ENCODE results near the gene EHD2.
"Not testable (repeated sequence)": the region's sequence is repeated elsewhere in the genome, so short reads cannot be mapped to it uniquely, and the experiment has no call there.

DNA sequence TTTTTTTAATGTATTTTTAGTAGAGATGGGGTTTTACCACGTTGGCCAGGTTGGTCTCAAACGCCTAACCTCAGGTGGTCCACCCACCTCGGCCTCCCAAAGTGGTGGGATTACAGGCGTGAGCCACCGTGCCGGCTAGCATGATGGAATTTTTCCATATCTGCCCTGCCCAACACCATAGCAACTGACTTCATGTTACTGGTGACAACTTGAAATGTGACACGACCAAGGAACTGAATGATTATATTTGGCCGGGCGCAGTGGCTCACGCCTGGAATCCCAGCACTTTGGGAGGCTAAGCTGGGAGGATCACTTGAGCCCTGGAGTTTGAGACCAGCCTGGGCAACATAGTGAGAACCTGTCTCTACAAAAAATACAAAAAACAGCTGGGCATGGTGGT, 74.1 kb downstream of the EHD2 start:
- TF ChIP-seq, protein P1, sequence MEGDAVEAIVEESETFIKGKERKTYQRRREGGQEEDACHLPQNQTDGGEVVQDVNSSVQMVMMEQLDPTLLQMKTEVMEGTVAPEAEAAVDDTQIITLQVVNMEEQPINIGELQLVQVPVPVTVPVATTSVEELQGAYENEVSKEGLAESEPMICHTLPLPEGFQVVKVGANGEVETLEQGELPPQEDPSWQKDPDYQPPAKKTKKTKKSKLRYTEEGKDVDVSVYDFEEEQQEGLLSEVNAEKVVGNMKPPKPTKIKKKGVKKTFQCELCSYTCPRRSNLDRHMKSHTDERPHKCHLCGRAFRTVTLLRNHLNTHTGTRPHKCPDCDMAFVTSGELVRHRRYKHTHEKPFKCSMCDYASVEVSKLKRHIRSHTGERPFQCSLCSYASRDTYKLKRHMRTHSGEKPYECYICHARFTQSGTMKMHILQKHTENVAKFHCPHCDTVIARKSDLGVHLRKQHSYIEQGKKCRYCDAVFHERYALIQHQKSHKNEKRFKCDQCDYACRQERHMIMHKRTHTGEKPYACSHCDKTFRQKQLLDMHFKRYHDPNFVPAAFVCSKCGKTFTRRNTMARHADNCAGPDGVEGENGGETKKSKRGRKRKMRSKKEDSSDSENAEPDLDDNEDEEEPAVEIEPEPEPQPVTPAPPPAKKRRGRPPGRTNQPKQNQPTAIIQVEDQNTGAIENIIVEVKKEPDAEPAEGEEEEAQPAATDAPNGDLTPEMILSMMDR (IDR thresholded peaks at IDR 0.05) = not testable (repeated sequence)
- TF ChIP-seq POLR2A (IDR thresholded peaks at IDR 0.05) = not testable (repeated sequence)

Data from gastroesophageal sphincter (tissue), 3 donors.